CD4-positive, alpha-beta T cell treated with Interferon alpha-2 for 1 hour (primary cell): ENCODE measurements around the gene USP30.

Experiments
- DNase-seq, 2 donors: peaks; one replicate each; pipeline ENCODE4 v3.0.0-alpha.2; 2020 to 2022

USP30 gene

DNA sequence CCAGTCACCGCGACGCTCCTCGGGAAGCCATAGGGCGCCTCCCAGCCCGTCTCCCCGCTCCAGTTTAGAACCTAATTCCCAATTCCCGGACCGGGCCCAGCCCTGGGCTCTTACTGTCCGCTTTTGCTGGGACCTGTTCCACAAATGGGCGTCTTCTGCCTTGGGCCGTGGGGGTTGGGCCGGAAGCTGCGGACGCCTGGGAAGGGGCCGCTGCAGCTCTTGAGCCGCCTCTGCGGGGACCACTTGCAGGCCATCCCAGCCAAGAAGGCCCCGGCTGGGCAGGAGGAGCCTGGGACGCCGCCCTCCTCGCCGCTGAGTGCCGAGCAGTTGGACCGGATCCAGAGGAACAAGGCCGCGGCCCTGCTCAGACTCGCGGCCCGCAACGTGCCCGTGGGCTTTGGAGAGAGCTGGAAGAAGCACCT lies 45.8 kb downstream of the USP30 start:
- DNase-seq: no peak

DNA sequence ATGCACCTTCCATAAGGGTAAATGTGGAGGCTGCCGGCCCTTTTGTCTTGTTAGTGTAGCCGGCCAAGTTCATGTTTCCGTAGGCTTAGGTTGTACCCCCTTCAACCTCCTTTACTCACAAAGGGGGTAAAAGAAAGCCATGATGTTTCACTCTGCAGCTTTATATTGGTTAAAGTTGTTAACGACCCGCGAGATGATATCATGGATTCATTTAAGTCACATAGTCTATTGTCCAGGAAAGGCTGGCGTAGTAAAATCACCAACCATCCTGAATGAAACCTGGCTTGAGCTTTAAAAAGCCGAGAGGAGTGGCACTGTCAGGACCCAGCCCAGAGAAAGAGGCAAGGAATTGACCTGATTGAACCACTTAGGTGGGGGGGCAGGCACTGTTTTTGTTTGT lies 46.3 kb downstream of the USP30 start:
- no peak for DNase-seq

DNA sequence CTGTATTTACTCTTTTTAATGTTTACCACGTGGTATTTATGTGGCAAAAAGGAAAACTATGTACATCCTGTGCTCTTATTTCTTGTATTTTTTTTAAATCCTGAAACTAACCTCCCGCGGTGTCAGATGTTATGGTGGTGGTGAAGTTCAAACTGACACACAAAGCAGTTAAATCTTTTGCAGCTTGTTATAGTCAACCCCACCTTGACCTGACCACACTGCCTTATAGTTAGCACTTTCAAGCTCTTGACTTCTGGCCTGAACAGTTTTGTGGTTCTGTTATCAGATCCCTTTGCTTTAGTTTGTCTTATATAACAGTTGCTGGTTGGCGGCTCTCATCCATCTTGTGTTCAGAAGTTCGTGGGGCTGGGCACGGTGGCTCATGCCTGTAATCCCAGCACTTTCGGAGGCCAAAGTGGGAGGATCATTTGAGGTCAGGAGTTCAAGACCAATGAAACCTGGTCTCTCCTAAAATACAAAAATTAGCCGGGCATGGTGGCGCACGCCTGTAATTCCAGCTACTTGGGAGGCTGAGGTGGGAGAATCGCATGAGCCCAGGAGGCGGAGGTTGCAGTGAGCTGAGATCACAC lies 47.1 kb downstream of the USP30 start:
- peak in 1 of 2 donors; percentile 48 for DNase-seq

DNA sequence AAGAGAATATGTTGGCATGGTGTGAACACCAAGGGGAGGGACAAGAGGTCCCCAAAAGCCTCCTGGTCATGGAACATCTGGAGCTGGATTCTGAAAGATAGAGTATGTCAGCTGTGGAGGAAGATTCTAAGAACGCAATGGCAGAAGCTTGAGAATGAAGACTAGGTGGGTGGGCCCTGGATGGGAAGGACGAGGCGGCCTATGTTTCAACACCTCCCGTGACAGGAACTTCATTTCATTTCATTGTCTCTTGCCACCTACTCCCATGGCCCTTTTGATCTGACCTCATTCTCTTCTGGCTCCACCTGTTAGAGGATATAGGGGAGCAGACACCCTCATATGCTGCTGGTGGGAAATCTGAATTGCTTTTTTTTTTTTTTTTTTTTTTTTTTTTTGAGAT lies 48.4 kb downstream of the USP30 start:
- no peak for DNase-seq

DNA sequence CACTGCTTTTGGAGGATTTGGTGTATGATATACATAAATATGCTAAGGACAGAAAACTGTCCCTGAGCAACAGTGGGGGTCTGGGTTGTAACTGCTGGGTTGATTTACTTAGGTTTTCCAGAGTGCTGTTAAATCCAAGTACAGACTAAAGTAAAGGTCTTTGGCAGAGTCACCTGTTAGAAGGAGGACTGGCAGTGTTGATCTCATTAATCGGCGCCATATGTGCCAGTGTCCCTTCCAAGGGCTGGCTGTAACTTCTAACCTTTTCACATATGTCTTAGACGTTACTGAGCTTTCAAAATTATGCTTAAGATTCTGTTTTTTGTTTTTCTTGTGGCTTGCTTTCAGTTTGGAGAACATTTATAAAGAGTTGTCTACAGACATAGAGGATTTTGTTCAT lies 50.1 kb downstream of the USP30 start:
- DNase-seq: no peak

DNA sequence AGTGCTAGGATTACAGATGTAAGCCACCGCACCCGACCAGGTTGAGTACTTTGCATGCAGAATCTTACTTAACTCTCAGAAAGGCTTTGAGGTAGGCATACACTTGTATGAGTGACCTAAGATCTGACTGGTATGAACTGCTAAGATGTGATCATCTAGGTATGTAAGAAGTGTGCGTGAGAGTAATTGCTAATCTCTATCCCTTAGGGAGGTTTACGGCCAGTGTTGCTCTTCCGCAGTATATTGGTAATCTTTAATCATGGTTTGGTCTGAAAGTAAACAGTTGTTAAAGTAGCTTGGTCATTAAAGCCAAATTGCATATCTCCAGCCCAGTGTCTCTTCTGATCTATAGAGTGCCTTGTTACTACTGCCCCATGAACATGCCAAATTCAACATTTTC lies 52.8 kb downstream of the USP30 start:
- DNase-seq: no peak

DNA sequence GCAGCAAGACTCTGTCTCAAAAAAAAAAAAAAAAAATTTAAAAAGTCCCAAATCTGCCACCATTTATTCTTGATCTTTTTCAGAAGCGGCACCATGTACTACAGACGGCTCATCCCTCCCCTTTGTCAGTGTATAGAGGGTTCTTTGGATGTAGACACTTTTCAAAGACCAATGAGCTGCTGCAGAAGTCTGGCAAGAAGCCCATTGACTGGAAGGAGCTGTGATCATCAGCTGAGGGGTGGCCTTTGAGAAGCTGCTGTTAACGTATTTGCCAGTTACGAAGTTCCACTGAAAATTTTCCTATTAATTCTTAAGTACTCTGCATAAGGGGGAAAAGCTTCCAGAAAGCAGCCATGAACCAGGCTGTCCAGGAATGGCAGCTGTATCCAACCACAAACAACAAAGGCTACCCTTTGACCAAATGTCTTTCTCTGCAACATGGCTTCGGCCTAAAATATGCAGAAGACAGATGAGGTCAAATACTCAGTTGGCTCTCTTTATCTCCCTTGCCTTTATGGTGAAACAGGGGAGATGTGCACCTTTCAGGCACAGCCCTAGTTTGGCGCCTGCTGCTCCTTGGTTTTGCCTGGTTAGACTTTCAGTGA lies 57.5 kb downstream of the USP30 start:
- DNase-seq: no peak

DNA sequence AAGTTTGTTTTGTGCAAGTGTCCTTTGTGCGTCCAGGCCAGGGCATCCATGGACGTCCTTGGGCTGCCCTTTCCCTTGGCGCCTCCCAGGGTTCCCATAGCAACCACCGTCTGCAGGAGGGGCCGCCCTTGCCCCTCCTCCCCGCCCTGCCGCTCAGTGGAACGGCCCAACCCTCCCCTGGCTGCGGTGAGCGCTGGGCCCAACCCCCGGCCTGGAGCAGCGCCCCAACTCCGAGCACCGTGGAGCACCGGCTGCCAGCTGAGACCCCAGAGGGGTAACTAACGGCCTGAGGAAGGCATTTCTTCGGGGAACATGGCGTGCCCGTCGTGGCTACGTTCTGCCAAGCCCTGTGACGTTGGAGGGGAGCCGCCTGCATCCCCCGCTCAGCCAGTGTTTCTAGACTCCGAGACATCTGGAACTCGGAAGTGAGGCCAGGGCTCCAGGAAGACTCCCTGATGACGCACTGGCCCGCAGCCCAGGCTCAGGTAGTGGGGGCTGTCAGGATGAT lies 58.7 kb downstream of the USP30 start:
- DNase-seq: peak; percentile 55 to 64

DNA sequence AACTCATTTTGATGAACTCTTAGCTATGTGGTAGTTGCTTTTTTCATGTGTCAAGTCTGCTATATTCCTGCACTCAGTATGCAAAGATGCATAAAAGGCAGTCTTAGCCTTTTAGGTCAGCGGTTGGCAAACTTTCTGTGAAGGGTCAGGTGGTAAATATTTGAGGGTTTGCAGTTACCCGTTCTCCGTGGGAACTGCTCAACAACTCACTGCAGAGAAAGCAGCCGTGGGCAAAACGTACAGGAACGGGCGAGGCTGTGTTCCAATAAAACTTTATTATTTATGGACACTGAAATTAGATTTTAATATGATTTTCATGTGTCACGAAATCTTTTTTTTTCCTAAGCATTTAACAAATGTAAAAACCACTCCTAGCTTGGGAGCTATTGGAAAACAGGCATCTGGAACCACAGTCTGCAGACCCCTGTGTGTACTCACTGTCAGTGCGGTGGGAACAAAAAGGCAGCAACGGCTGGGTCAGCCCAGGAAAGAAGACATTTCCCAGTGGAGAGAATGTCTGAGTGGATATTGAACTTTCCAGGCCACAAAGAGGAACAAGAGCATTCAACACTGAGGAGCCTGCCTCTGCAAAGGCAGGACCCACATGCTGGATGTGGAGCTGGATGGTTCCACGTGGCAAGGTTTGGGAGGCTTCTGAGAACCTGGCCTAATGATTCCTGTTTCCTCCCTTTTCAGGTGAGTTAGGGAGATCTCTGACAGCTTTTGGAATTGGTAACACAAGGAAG lies 60.5 kb downstream of the USP30 start:
- no peak for DNase-seq

DNA sequence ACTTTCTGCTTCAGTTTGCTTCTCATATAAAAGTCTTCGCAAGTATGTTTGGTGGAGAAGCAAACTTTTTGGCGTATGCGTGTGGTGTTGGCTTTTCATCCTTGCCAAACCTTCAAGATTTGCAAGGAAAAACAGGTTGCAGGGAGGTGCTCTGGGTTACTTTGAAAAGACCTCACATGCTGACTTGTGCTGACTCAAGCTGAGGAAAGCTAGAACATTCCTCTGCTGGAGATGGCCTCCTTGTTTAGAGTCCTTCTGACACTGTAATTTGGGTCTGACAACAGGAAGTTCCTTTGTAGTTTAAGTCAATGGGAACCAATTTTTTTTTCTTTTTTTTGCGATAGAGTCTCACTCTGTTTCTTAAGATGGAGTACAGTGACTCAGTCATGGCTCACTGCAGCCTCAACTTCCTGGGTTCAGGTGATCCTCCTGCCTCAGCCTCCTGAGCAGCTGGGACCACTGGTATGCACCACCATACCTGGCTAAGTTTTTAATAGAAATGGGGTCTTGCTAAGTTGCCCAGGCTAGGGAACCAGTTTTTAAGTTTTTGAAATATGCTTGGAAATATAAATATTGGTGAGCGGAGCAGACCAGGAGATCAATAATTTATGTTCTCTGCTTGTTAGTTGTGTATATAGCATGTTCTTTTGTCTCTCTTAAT lies 61.4 kb downstream of the USP30 start:
- DNase-seq: no peak

DNA sequence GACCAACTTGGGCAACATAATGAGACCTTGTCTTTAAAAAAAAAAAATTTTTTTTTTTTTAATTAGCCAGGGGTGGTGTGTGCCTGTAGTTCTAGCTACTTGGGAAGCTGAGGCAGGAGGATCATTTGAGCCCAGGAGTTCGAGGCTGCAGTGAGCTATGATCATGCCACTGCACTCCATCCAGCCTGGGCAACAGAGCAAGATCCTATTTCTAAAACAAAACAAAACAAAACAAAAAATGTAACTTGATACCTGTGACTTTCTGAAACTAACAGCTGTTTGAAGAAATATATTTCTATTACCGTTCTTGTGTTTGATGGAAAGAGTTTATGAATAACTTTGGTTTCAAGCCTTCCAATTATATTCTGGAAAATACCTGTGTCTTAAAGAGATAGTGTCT lies 62.3 kb downstream of the USP30 start:
- no peak for DNase-seq

DNA sequence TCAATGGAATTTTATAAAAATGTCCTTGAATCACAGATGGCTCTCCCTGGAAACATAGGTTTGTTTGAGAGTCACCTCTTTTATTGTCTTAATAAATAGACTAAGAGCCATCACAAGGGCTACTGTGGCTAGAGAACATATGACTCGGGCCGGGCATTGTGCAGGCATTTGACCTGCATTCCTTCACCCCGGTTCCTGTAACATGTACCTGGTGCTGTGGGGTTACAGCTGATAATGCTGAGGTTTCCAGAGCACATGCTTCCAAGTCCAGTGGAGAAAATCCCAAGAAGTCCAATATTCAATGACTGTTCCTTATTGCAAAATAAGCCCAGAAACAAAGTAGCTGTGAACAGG lies 63.0 kb downstream of the USP30 start:
- no peak for DNase-seq

DNA sequence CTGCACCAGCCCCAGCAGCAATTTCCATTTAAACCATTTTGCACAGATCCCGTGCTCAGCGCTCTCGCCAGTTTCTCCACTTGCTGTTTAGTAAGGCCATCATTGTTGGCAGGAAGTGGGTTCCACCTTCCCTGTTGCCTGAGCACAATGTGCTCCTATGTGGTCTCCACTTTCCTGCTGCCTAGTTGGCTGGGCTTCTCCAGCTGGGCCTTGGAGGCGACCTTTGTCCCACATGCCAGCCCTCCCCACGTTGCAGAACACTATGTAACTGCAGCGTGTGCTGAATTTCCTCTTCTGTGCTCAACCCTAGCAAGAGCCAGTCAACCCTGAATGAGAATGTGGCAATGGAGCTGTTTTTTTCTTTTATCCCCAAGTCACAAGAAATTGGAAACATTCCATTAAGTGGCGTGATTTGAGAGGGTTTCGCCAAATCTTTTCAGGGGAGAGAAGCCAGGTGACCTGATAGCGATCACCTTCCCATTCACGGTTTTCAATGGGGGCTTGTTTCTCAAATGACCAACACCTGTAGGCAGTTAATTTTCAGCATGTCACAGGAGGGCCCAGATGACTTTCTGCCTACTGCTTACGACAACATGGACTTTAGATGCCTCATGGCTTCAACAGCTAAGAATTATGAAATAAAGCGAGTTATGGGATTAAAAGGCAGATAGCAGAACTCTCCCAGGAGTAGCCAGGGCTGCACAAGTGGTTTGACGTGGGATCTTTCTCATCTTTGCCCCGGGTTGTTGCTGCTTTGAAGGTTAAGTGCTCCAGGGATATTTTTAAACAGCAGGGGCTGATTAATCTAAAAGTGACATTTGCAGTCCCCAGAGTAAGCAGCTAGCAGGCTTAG lies 63.6 kb downstream of the USP30 start, which contains the start of gene ACACB:
TSS of gene ACACB (plus strand) at position 830 of the 853 bp plus-strand sequence. CDS start 22,819 bp downstream, outside the sequence.
- DNase-seq: no peak

DNA sequence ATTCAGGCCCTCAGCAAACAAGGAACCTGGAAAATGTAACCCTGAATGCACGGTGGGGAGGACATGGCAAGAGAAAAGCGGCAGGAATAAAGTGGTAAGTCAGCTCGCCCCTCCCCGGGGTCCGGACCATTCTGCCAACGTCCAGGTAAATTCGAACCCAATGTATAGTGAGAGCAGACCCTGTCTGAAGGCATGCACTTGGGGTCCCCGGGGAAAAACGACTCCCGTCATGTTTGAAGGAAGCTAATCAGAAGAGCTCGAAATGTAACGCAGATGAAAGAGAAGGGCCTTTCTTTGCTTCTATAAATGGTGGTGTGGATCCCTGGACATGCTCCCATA lies 64.2 kb downstream of the USP30 start:
- DNase-seq: no peak

DNA sequence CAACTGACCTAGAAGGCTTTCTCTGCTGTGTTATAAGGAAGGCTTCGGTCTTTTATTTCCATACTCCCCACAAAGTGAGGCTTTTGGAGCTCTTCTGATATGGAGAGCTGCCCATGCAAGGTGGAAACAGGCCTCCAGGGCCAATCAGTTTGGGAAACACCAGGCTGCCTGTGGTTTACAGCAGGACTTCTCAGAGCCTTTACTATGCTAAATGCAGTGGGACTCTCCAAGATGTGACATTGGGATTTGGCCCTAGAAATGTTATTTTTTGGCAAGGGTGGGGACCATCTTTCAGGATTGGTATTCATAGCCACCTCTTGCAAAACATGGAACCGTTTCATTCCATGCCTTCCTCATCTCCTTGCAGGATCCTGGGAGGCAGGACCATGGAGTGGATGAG lies 67.7 kb downstream of the USP30 start:
- no peak for DNase-seq

DNA sequence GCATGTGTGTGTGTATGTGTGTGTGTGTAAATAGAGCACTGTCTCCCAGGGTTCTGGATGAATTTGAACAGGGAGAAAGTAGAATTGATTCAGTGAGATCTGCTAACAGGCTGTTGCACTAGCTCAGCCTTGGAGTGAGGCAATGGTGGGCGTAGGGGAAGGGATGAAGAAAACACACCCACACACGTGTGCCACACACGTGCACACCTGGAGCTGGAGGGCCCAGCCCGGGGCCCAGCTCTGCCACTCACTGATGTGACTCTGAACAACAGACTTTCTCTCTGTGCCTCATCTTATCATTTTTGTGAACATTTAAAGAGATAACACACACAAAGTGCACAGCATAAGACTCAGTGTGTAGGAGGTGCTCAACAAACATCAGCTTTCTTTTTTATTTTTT lies 68.2 kb downstream of the USP30 start:
- DNase-seq: no peak

DNA sequence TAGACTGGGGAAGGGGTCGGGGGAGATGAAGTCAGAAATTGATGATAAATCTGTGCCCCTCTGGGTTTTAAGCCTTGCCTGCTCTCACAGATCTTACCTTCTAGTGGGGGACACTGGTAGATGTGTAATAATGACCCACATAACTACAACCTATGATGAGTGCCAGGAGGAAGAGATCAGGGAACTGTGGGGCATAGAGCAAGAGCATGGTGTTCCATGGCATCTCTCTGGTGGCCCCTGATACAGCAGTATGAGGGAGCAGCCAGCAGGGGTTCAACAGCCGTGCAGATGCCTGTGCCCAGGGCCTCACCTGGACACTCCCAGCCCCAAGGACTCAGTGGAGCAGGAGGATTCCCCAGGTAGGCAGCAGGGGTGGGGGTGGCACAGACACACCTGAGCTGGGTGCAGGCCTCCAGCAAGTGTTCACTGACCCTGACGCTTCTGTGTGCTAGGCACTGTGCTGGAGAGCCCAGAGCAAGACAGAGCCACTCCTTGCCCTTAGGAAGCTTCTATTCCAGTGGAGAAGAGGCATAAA lies 69.0 kb downstream of the USP30 start:
- no peak for DNase-seq

DNA sequence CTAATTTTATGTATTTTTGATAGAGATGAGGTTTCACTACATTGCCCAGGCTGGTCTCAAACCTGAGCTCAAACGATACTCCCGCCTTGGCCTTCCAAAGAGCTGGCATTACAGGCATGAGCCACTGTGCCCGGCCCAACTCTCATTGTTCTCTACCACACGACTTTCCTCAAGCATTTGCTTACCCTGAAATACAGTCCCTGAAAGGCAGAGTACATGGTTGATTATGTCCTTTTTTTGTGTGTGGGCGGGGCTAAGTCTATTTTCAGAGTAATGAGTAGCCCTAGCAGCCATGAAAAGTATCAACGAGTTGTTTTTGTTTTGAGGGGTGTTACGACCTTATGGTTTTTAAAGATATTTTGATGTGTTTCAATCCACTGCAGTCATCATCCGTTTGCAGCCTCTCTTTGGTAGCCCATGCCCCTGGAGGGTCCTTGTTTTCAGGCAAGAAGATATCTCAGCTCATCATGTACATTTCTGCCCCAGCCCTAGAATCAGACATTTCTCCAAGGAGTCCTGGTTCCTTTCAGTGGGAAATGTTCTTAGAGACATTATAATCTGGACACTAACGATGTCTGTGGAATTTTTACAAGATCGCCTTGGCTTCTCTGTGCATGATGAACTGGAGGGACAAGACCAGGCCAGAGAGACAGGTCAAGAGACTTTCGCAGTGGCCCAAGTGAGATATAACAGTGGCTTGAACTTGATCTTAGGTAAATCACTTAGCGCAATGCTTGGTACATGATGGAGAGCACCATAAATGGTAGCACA lies 72.7 kb downstream of the USP30 start:
- no peak for DNase-seq

DNA sequence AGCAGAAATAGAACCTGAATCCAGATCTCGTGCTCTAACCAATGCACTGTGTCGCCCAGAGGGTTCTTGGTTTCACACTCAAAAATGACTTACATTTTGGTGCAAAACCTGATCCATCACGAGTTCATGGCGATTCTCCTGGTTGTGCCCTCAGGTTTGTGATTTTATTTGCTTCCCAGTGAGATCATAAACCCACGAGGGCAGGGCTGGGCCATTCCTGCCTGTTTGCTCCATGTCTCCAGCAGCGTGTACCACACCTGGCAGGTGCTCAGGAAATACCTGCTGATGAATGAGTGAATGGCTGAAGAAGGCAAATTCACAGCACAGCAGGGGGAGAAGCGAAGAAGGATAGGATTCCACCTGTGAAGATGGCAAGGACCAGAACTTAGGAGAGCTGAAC lies 73.4 kb downstream of the USP30 start:
- no peak for DNase-seq

DNA sequence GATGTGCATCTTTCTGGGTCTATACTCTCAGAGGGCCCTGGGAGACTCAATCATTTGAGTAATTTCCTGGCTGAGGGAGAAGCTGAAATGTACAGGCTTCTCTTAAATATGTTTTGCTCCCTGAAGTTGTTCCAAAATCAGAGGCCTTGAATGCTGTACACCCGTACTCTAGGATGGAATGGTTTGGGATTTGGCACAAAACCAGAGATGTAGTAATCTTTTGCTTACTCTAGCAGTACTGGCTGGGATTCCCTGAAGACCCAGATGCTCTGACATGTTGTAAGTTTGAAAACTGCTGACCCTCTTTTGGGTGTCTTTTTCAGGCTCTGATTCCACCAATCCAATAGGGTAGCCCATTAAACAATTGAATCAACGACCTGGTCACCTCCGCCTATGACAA lies 74.4 kb downstream of the USP30 start:
- no peak for DNase-seq

DNA sequence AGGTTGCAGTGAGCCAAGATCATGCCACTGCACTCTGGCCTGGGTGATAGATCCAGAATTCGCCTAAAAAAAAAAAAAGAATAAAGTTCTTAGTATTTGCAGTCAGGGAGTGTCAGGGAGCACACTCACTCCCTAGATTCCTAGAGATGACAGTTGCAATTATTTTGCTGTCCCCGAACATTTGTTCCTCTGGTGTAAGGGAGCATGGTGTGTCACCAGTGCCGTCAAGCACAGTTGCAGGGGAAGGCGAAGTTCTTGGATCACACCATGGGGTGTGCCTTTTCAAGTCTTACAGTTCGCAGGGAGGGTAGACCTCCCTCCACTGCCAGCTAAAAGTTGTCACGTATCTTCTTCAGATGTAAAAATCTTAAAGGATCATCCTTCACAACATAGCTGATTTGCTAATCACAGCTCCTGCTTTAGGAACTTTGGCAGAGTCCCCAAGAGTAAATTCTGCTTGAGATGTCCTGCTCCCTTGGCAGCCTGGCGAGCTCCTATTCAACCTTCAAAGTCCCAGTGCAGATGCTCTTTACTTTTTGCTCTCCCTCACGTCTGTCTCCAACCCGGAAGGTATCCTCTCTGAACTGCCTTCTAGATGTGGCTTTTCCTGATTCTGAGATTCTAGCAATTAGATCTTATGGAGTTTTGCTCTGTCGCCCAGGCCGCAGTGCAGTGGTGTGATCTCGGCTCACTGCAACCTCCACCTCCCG lies 75.3 kb downstream of the USP30 start:
- DNase-seq: no peak
